ENCODE results near the gene NOS1AP.

The NOS1AP gene

GRCh38 chr1:162358928-162359327 is 289.4 kb downstream of the NOS1AP start:
- TF ChIP-seq, protein P1, sequence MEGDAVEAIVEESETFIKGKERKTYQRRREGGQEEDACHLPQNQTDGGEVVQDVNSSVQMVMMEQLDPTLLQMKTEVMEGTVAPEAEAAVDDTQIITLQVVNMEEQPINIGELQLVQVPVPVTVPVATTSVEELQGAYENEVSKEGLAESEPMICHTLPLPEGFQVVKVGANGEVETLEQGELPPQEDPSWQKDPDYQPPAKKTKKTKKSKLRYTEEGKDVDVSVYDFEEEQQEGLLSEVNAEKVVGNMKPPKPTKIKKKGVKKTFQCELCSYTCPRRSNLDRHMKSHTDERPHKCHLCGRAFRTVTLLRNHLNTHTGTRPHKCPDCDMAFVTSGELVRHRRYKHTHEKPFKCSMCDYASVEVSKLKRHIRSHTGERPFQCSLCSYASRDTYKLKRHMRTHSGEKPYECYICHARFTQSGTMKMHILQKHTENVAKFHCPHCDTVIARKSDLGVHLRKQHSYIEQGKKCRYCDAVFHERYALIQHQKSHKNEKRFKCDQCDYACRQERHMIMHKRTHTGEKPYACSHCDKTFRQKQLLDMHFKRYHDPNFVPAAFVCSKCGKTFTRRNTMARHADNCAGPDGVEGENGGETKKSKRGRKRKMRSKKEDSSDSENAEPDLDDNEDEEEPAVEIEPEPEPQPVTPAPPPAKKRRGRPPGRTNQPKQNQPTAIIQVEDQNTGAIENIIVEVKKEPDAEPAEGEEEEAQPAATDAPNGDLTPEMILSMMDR (IDR thresholded peaks at IDR 0.05; ENCODE audit: unreplicated experiment in 3 of 3): no peak
- Mint-ChIP-seq H3K36me3 (ENCODE audit: low read depth) (peaks cover 11% of the 10 kb centered on the region), H3K9me3 (no peaks in the 10 kb centered on the region), H3K27ac (no peak overlapping the region), H3K4me3 (no peak overlapping the region), H3K4me1 (peaks cover under 1% of the 10 kb centered on the region), H3K27me3 (ENCODE audit: low read depth) (peaks cover 5% of the 10 kb centered on the region)

GRCh38 chr1:162359523-162360236 is 290.2 kb downstream of the NOS1AP start:
- TF ChIP-seq, protein P1 (IDR thresholded peaks at IDR 0.05; ENCODE audit: unreplicated experiment in 3 of 3): no peak
- Mint-ChIP-seq H3K9me3 (no peaks in the 10 kb centered on the region), H3K36me3 (ENCODE audit: low read depth) (peaks cover 11% of the 10 kb centered on the region), H3K27ac (no peak overlapping the region), H3K27me3 (ENCODE audit: low read depth) (peaks cover 5% of the 10 kb centered on the region), H3K4me1 (peaks cover 8% of the 10 kb centered on the region), H3K4me3 (no peak overlapping the region)

GRCh38 chr1:162360237-162360873 is 290.9 kb downstream of the NOS1AP start:
- Mint-ChIP-seq H3K27ac (no peak overlapping the region), H3K36me3 (ENCODE audit: low read depth) (peaks cover 11% of the 10 kb centered on the region), H3K27me3 (ENCODE audit: low read depth) (peaks cover 5% of the 10 kb centered on the region), H3K4me1 (peaks cover 11% of the 10 kb centered on the region), H3K9me3 (no peaks in the 10 kb centered on the region), H3K4me3 (no peak overlapping the region)
- TF ChIP-seq, protein P1 (IDR thresholded peaks at IDR 0.05; ENCODE audit: unreplicated experiment in 3 of 3): no peak

GRCh38 chr1:162360874-162361260 is 291.4 kb downstream of the NOS1AP start:
- peaks cover 11% of the 10 kb centered on the region for H3K36me3 Mint-ChIP-seq (ENCODE audit: low read depth)
- TF ChIP-seq, protein P1 (IDR thresholded peaks at IDR 0.05; ENCODE audit: unreplicated experiment in 3 of 3): no peak
- peaks cover 5% of the 10 kb centered on the region for H3K27me3 Mint-ChIP-seq (ENCODE audit: low read depth)
- H3K27ac Mint-ChIP-seq: no peak overlapping the region
- no peaks in the 10 kb centered on the region for H3K9me3 Mint-ChIP-seq
- H3K4me1 Mint-ChIP-seq: peaks cover 11% of the 10 kb centered on the region
- no peak overlapping the region for H3K4me3 Mint-ChIP-seq

DNA sequence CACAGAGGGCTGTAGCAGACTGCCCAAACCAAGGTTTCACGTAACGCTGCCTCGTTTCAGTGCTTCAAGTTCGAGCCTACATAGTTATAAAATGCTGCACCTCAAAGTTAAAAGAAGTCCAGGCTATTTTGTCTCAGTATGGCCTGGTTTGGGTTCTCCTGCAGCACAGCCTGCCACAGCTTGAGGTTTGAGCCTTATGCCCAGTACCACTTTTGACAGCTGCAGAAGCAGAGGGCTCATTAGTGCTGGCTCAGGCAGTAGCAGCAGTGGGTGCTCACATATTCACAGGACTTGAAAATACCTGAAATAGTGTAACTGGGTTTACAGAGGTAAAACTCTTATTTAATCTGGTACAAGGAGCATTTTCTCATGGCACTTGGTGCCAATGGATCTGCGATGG is 291.9 kb downstream of the NOS1AP start:
- H3K36me3 Mint-ChIP-seq (ENCODE audit: low read depth): peaks cover 8% of the 10 kb centered on the region

More for the DNA sequence above, 291.9 kb downstream of the NOS1AP start:
- H3K4me3 Mint-ChIP-seq: no peak overlapping the region
- TF ChIP-seq, protein P1 (IDR thresholded peaks at IDR 0.05; ENCODE audit: unreplicated experiment in 3 of 3): no peak
- no peak overlapping the region for H3K27ac Mint-ChIP-seq
- H3K4me1 Mint-ChIP-seq: peaks cover 11% of the 10 kb centered on the region
- no peaks in the 10 kb centered on the region for H3K9me3 Mint-ChIP-seq
- H3K27me3 Mint-ChIP-seq (ENCODE audit: low read depth): peaks cover 5% of the 10 kb centered on the region

All from nephron (organoid).